HG03060 (cell line): Measurements from ENCODE around the gene NANOS1.

Source experiments
- ATAC-seq: cut with Tn5 transposase; IDR thresholded peaks from one replicate; pipeline ENCODE4 v1.9.1; 2021; ENCODE audit warnings: low read depth, moderate number of reproducible peaks; ENCODE audit not compliant: unreplicated experiment

The NANOS1 gene

GRCh38 chr10:119055472-119055871 lies 26.0 kb downstream of the NANOS1 start:
- ATAC-seq = no peak

- ATAC-seq = no peak
Measured at GRCh38 chr10:119058010-119058409, 28.5 kb downstream of the NANOS1 start.

DNA sequence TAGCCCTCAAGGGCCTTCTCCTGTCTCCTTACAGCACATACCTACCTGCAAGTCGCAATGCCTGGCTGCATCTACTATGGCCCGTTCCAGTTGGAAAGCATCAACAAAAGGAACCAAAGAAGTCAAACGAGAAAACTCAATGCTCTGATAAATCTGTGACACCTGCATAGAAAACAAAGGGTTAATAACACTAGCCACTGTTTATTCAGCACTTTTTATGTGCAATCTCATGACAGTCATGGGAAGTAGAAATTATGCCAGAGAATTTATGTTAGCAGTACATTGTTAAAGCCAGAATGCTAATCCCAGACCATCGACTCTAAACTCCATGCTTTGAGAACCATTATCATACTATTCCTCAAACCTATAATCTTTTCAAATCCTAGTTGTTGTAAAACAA lies 30.0 kb downstream of the NANOS1 start:
- ATAC-seq = no peak

DNA sequence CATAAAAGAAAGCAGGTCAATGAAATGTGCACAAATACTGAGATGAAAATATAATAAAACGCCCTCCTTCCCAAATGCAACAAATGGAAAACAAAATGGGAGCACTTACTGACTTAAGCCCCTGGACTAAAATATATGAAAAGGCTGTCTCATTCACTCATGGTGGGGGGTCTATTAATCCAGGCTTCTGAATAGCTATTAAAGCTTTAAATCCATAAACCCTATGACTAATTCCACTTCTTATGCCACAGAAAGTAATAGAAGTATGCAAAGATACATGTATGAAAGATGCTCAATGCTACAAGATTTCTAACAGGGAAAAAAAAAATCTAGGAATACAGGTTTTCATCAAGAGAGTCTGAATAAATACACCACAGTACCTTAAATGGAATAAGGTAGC lies 30.6 kb downstream of the NANOS1 start:
- no peak for ATAC-seq

DNA sequence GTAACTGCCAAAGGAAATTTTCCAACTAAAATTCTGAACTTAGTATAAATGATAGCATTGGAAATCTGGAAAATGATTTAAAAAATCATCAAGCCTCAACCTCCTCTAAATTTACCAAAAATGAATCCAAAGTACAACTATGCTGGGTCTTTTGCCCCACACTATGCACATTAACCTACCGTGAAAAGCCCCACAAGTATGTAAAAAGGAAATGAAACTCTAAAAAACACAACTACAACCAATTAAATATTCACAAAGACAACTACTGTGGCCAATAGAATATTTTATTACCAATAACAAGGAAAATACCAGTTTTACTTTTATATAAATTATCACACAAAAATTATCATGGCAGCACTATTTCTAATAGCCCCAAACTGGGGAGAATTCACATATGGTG lies 31.8 kb downstream of the NANOS1 start:
- no peak for ATAC-seq

DNA sequence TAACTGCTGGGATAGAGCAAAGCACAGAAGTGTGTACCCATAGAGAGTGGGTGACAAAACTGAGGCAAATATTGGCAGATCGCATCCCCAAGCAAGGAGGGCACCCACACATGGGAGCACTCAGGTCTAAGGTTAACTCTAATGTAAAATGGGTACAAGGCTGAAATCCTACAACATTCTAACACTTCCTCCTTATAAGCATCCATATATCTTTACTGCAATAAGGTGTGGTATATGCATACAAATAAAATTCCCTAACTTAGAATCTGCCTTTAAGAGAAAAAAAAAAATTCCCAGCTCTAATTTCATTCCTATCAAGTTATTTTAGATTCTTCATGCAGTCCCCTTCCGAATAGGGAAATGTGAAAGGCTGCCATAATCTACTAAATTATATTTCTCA lies 32.4 kb downstream of the NANOS1 start:
- ATAC-seq = no peak

DNA sequence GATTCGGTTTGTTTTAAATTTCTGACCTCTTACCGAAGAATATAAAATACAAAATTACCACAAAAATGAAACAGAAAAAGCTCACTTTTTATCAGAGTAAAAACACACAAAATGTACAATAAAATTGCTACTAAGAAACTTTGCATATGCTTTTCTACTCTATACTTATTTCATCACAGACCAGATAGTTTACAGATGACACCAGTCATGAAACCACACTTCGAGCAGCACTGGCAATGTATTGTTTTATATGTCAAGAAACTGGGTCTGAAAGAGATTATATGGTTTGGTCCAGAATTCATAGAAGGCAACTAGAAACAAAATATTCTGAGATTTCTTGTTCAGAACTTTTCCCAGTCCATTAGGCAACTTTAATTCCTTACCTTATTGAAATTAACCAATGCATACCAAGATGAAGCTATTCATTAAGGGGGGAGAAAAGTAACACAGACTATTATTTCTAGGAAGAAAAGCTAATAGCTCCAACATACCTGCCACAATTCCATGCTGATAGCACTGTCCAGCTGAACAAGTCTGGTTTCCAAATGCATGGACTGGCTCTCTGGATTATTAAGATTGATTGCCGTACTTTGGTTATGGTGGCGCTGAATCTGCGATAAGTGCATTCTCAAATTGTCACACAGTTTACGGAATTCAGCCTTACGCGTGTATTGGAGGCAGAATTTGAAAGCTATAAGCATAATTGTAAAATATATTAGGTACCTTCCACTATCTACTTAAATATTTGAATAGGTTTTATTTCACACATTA lies 41.1 kb downstream of the NANOS1 start:
- no peak for ATAC-seq

GRCh38 chr10:119073584-119073983 lies 44.1 kb downstream of the NANOS1 start:
- no peak for ATAC-seq

DNA sequence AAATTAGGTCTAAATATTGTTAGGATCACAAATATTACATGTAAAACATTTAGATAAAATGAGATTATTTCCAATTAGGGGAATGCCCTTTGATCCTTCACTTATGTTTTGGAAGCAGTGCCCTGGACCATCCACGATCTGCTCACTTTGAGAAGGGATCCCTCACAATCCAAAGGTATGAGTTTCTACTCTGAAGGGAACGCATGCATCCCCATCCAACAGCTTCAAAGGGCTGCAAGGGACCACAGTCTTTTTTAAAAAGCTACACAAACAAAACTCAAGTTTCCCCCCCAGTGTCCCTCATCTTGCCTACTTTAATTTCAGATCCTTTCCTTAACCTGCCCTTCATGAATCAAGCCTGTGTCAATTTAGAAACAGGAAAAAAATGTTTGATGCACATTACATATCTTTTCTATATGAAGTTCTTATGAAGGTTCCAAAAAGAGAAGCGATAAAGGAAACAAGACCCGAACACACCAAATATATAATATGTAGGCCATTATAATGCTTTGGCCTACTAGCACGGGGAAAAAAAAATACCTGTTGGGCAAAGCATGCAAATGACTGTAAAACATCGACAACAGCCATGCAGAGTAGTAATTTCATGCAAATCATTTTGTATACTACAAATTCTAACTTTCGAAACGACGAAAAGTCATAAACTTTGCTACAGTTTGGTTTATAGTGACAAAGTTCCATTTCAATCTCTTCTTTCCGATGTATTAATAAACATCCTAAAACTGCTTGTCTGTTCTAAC lies 49.1 kb downstream of the NANOS1 start:
- no peak for ATAC-seq

DNA sequence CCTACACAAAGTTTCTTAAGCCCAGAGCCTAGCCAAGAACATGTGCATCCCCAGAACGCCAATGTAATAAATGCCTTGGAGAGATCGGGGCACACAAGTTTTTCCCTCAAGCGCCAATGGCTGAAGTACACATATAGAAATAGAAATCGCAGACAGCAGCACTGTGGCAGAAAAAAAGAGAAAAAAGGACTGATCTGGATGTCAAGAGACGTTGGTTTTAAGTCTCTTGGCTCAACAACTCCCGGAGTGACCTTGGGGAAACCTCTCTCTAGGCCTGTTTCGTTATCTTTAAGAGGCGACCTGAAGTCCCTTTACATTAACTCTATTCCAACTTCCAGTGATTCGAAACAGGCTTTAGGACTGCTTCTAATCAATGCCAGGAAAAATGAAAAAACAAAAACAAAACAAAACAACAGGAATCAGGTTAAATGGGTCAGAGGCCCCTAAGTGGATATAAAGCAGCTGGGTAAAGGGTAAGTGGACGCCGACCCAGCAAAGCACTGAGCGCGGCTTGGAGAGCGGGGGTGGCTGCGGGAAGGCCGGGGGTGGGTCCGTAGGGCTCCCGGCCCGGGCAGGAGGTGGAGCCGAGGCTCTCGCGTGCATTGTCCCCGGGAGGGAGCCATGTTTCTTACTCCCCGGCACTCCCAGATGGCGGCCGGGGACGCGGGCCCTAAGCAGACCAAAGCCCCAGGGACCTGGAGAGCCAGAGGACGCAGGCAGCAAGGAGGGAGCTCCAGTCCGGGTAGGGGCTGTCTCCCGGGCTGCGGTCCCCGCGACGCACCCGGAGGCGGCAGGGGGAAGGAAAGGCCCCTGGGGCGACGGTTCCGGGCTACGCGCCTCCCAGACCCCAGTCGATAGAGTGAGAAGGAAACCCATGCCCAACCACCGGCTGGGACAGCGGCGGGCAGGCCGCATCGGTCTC lies 50.3 kb downstream of the NANOS1 start:
- peak; percentile 27 for ATAC-seq

GRCh38 chr10:119080521-119081259 lies 51.2 kb downstream of the NANOS1 start, which contains the start of gene EIF3A:
Gene EIF3A, minus strand, starts transcription at chr10:119080817. Its CDS starts 141 bp downstream, at chr10:119080676.
- peak; percentile 59 for ATAC-seq
